B cell (primary cell): ENCODE results near the gene RNF39. TPM values are rescaled to one million over a fixed set of nuclear protein-coding genes. Genes with fewer than 3 reads are reported as not detected.

Experiments
- ATAC-seq: fragments of 200-7000 bp; cut with Tn5 transposase; one replicate; pipeline ENCODE4 v1.10.0; 2021; ENCODE audit warnings: low read depth, mild to moderate bottlenecking, moderate number of reproducible peaks, moderate library complexity
- CTCF ChIA-PET: fragments of 350-600 bp; sonication (Branson Sonifier 250); formaldehyde crosslinking; loops from one replicate; lab custom pipeline; 2021; ENCODE audit warnings: antibody characterized with exemption, inconsistent platforms; lab: Charles Lee
- POLR2A ChIA-PET: fragments of 350-600 bp; sonication (Branson Sonifier 250); formaldehyde crosslinking; loops from one replicate; lab custom pipeline; 2021; ENCODE audit warnings: antibody characterized with exemption; lab: Charles Lee
- DNase-seq: peaks from one replicate; pipeline ENCODE4 v3.0.0; 2013
- H2AFZ ChIP-seq: 2 replicates; pipeline ENCODE4 v1.6.1; 2012; ENCODE audit warnings: mild to moderate bottlenecking, low read depth, low read length; ENCODE audit not compliant: insufficient read depth, poor library complexity, severe bottlenecking
- H3K27ac ChIP-seq, 2 donors: 1 replicate in 1 of 2; 2 replicates in 1 of 2; pipeline ENCODE4 v1.5.1; 2012 to 2013; ENCODE audit warnings: low read length in 2 of 2, mild to moderate bottlenecking in 2 of 2, moderate library complexity in 1 of 2
- H3K27me3 ChIP-seq, 4 experiments: fragments of 200-600 bp in 1 of 4; sonication (generic) in 1 of 4; replicated peaks in 1 of 4; 1 replicate in 2 of 4; 2 replicates in 2 of 4; pipeline versions ENCODE4 v1.6.1 to v1.7.0; 2013 to 2016; ENCODE audit warnings: low read length in 3 of 4, mild to moderate bottlenecking in 2 of 4, mixed read lengths in 1 of 4, moderate library complexity in 1 of 4; ENCODE audit not compliant: insufficient read depth in 4 of 4, control insufficient read depth in 3 of 4; ENCODE audit errors: control extremely low read depth in 1 of 4
- H3K36me3 ChIP-seq, 2 experiments: replicated peaks in 1 of 2; 1 replicate in 1 of 2; 2 replicates in 1 of 2; pipeline versions ENCODE4 v1.6.1 to v1.7.1; 2013; ENCODE audit warnings: low read length in 1 of 2; ENCODE audit not compliant: insufficient read depth in 2 of 2, control insufficient read depth in 1 of 2; ENCODE audit errors: control extremely low read depth in 1 of 2, extremely low read depth in 1 of 2
- H3K4me1 ChIP-seq, 2 donors: fragments of 200-600 bp in 1 of 2; sonication (generic) in 1 of 2; 1 replicate in 1 of 2; 2 replicates in 1 of 2; pipeline versions ENCODE4 v1.5.1 to v1.6.1; 2013 to 2017; ENCODE audit warnings: low read length in 2 of 2; ENCODE audit not compliant: control insufficient read depth in 2 of 2, insufficient read depth in 2 of 2
- H3K4me2 ChIP-seq: replicated peaks from 2 replicates; pipeline ENCODE3; 2012; ENCODE audit warnings: mild to moderate bottlenecking, low read depth, low read length; ENCODE audit not compliant: poor library complexity, severe bottlenecking
- H3K4me3 ChIP-seq, 5 experiments: fragments of 200-600 bp in 1 of 5; sonication (generic) in 1 of 5; 1 replicate in 3 of 5; 2 replicates in 2 of 5; pipeline versions ENCODE4 v1.5.1 to v1.7.0; 2011 to 2016; ENCODE audit warnings: low read length in 4 of 5, mild to moderate bottlenecking in 4 of 5, low read depth in 2 of 5, control low read depth in 1 of 5, moderate library complexity in 1 of 5; ENCODE audit not compliant: insufficient read depth in 1 of 5; ENCODE audit errors: control extremely low read depth in 1 of 5, extremely low read depth in 1 of 5
- H3K79me2 ChIP-seq: fragments of 200-600 bp; sonication (generic); one replicate; pipeline ENCODE4 v1.6.0; 2016; ENCODE audit warnings: low read length; ENCODE audit not compliant: control insufficient read depth, insufficient read depth
- H3K9ac ChIP-seq: fragments of 200-600 bp; sonication (generic); 2 replicates; pipeline ENCODE4 v1.6.1; 2017; ENCODE audit warnings: mild to moderate bottlenecking, low read length, moderate library complexity
- H3K9me3 ChIP-seq, 3 donors: one replicate each; pipeline versions ENCODE4 v1.6.1 to v1.7.1; 2013; ENCODE audit warnings: low read length in 2 of 3; ENCODE audit not compliant: control insufficient read depth in 2 of 3, insufficient read depth in 1 of 3; ENCODE audit errors: control extremely low read depth in 1 of 3
- H4K20me1 ChIP-seq: 2 replicates; pipeline ENCODE4 v1.6.0; 2012; ENCODE audit warnings: mild to moderate bottlenecking, low read length; ENCODE audit not compliant: insufficient read depth, control insufficient read depth, poor library complexity, severe bottlenecking
- H3K27ac Mint-ChIP-seq: one replicate; pipeline ENCODE4 v1.8.0; 2021; ENCODE audit warnings: mixed read lengths
- H3K27me3 Mint-ChIP-seq: one replicate; pipeline ENCODE4 v1.8.0; 2021; ENCODE audit warnings: mixed read lengths
- H3K4me1 Mint-ChIP-seq: one replicate; pipeline ENCODE4 v1.8.0; 2021; ENCODE audit warnings: mixed read lengths
- H3K4me3 Mint-ChIP-seq: one replicate; pipeline ENCODE4 v1.8.0; 2021; ENCODE audit warnings: mixed read lengths
- H3K9me3 Mint-ChIP-seq: one replicate; pipeline ENCODE4 v1.8.0; 2022; ENCODE audit warnings: mixed read lengths; ENCODE audit not compliant: insufficient read depth
- EZH2 ChIP-seq: IDR thresholded peaks from 2 replicates; pipeline ENCODE4 v1.6.1; 2012; ENCODE audit warnings: borderline replicate concordance, low read depth, mild to moderate bottlenecking, moderate library complexity, low read length; ENCODE audit not compliant: insufficient read depth, poor library complexity, severe bottlenecking
- WGBS: methylation state at CpG from one replicate; pipeline ENCODE4 v1.1.5; 2013; ENCODE audit warnings: missing lambda C conversion rate; ENCODE audit not compliant: insufficient coverage; 5-methylcytosine and 5-hydroxymethylcytosine counted together
- intact Hi-C: fragments of 100-400 bp; cut with micrococcal nuclease; formaldehyde crosslinking; loops from one replicate; pipeline ENCODE4 v1.10.0; 2022
- polyA plus RNA-seq: library from polyadenylated mRNA; depleted of rRNA; stranded (reverse); fragments of >200 nt; gene quantifications from 2 replicates; pipeline ENCODE4 v1.2.3, GENCODE V29; 2012
- total RNA-seq, 2 donors: library from RNA; stranded (reverse); fragments of 120-200 nt in 1 of 2; gene quantifications; 1 replicate in 1 of 2; 2 replicates in 1 of 2; pipeline versions ENCODE4 v1.2.3 to v1.2.4, GENCODE V29; 2013 to 2022
- TF ChIP-seq, protein P1 (sequence below): fragments of 200-600 bp; IDR thresholded peaks from one replicate; pipeline ENCODE4 v1.8.0; 2022; ENCODE audit warnings: antibody characterized with exemption, mild to moderate bottlenecking

RNF39 gene
- total and polyA plus RNA-seq, 2 donors (not counting 1 experiment from before 2014, with no cell fraction given), result not detected

DNA sequence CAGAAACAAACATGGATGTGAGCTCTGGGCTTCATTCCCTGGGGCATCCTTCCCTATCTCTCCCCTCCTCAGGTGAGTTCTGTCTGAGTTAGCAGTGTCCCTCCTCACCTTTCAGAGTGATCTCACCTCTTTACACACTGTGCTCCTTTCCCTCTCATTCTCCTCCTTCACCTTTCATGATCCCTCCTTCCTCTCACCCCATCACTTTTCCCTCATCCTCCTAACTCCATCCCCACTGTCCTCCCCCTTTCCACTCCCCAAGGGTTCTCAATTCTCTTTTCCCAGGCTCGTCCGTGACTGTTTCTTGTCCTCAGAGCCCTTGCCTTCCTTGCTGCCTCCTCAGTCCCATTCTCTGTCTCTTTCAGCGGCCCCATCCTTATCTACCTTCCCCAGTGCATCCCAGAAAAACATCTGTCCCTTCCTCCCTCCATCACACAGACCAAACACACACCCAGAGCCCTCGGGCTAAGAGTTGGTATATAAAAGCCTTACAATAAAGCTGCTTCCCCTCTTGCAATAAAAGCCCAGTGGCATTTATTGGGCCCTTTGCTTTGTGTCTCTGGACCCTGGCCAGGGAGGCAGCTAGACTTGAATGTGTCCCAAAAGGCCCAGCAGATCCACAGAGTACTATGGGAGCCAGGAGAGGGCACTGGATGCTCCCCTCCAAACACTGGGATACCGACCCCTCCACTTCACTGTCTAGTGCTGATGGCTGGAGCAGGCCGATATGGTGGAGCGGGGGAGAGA, 1.9 kb downstream of the RNF39 start:
- no peaks in the 10 kb centered on the region for H3K9me3 Mint-ChIP-seq
- H4K20me1 ChIP-seq, result peaks cover 23% of the 10 kb centered on the region
- ATAC-seq (no peak), DNase-seq (no peak)
- TF ChIP-seq EZH2, result no peak
- TF ChIP-seq, protein P1, sequence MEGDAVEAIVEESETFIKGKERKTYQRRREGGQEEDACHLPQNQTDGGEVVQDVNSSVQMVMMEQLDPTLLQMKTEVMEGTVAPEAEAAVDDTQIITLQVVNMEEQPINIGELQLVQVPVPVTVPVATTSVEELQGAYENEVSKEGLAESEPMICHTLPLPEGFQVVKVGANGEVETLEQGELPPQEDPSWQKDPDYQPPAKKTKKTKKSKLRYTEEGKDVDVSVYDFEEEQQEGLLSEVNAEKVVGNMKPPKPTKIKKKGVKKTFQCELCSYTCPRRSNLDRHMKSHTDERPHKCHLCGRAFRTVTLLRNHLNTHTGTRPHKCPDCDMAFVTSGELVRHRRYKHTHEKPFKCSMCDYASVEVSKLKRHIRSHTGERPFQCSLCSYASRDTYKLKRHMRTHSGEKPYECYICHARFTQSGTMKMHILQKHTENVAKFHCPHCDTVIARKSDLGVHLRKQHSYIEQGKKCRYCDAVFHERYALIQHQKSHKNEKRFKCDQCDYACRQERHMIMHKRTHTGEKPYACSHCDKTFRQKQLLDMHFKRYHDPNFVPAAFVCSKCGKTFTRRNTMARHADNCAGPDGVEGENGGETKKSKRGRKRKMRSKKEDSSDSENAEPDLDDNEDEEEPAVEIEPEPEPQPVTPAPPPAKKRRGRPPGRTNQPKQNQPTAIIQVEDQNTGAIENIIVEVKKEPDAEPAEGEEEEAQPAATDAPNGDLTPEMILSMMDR, result no peak
- H3K27ac Mint-ChIP-seq, result no peak overlapping the region
- peak overlapping the region; percentile 26 for H3K4me3 Mint-ChIP-seq
- no peak overlapping the region for H3K27ac ChIP-seq
- intact Hi-C loops, result no loop called here
- H2AFZ ChIP-seq, result no peak overlapping the region
- no peak overlapping the region for H3K4me3 ChIP-seq
- peaks cover 0 to 20% (median 0%) of the 10 kb centered on the region in 3 donors for H3K9me3 ChIP-seq
- H3K4me2 ChIP-seq, result no peak overlapping the region
- peaks cover 0 to 14% of the 10 kb centered on the region in 2 experiments for H3K36me3 ChIP-seq
- ChIA-PET POLR2A (no interaction called here), CTCF (interaction anchor here (1.9 kb wide), 1 partner anchor 13 kb away, joined by 7 read pairs; the partner anchor contains the start of gene POLR1H)
- WGBS, result 50% methylated on average over 6 of the region's 7 CpGs
- no peaks in the 10 kb centered on the region for H3K79me2 ChIP-seq
- no peak overlapping the region for H3K9ac ChIP-seq
- H3K4me1 ChIP-seq, result peaks cover 30 to 33% of the 10 kb centered on the region in 2 donors
- H3K27me3 ChIP-seq, result peaks cover 0 to 76% (median 50%) of the 10 kb centered on the region in 4 experiments
- H3K27me3 Mint-ChIP-seq, result peaks cover 71% of the 10 kb centered on the region
- H3K4me1 Mint-ChIP-seq, result peaks cover 32% of the 10 kb centered on the region

DNA sequence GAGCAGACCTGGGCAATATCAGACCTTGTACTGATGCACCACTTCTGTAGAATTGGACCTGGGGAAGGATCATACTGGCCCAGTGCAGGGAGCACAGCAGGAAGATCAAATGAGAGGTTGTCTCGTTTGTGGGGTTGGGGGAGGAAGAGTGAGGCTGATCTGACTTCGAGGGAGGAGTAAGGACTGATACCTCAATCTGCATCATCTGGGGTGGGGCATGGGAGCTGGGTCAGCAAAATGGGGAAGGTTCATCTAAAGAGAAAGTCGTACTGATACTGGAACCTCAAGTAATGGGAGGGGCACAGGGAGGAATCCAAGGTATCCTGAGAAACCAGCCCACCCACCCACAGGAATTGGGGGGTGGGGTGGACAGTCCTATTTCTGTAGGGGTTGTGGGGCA, 3.7 kb downstream of the RNF39 start:
- Histone ChIP-seq H3K79me2 (peaks cover 10% of the 10 kb centered on the region), H3K4me1 (peaks cover 43 to 46% of the 10 kb centered on the region in 2 donors), H2AFZ (no peak overlapping the region), H3K9me3 (peaks cover 0 to 20% (median 0%) of the 10 kb centered on the region in 3 donors), H3K4me2 (peak overlapping the region; percentile 43), H3K36me3 (peaks cover 0 to 20% of the 10 kb centered on the region in 2 experiments), H3K27me3 (peaks cover 0 to 70% (median 45%) of the 10 kb centered on the region in 4 experiments), H3K27ac (no peak overlapping the region), H4K20me1 (peaks cover 27% of the 10 kb centered on the region), H3K9ac (no peak overlapping the region), H3K4me3 (no peak overlapping the region)
- CTCF ChIA-PET, result no interaction called here
- no peaks in the 10 kb centered on the region for H3K9me3 Mint-ChIP-seq
- peaks cover 47% of the 10 kb centered on the region for H3K4me1 Mint-ChIP-seq
- 46% methylated on average over 2 of the region's 3 CpGs for WGBS
- intact Hi-C loops, result no loop called here
- ATAC-seq (no peak), DNase-seq (no peak)
- H3K27me3 Mint-ChIP-seq, result peaks cover 61% of the 10 kb centered on the region
- POLR2A ChIA-PET, result no interaction called here
- TF ChIP-seq, protein P1, result no peak
- no peak for TF ChIP-seq EZH2
- H3K27ac Mint-ChIP-seq, result no peak overlapping the region
- peak overlapping the region; percentile 17 for H3K4me3 Mint-ChIP-seq
